Duodenal mucosa (tissue), 2 donors: ENCODE results near the gene GPN2.
"Not testable (repeated sequence)": the region's sequence is repeated elsewhere in the genome, so short reads cannot be mapped to it uniquely, and the experiment has no call there.

ENCODE experiments used
- H3K27ac ChIP-seq: one replicate; pipeline ENCODE4 v1.7.0; 2013; ENCODE audit warnings: low read depth, low read length
- H3K27me3 ChIP-seq, 2 donors: one replicate each; pipeline ENCODE4 v1.7.0; 2013; ENCODE audit warnings: low read length in 2 of 2, control low read depth in 1 of 2; ENCODE audit not compliant: insufficient read depth in 2 of 2, control insufficient read depth in 1 of 2
- H3K36me3 ChIP-seq, 2 donors: one replicate each; pipeline ENCODE4 v1.7.0; 2013; ENCODE audit warnings: low read length in 2 of 2, control low read depth in 1 of 2; ENCODE audit not compliant: insufficient read depth in 2 of 2, control insufficient read depth in 1 of 2
- H3K4me1 ChIP-seq, 2 donors: one replicate each; pipeline ENCODE4 v1.7.0; 2013; ENCODE audit warnings: low read length in 2 of 2, control low read depth in 1 of 2; ENCODE audit not compliant: insufficient read depth in 2 of 2, control insufficient read depth in 1 of 2
- H3K4me3 ChIP-seq, 2 donors: one replicate each; pipeline ENCODE4 v1.7.0; 2013; ENCODE audit warnings: low read length in 2 of 2, low read depth in 1 of 2
- H3K9ac ChIP-seq, 2 donors: one replicate each; pipeline ENCODE4 v1.7.0; 2013; ENCODE audit warnings: low read length in 2 of 2, low read depth in 1 of 2
- H3K9me3 ChIP-seq, 2 donors: one replicate each; pipeline ENCODE4 v1.7.0; 2013; ENCODE audit warnings: low read length in 2 of 2, control low read depth in 1 of 2; ENCODE audit not compliant: control insufficient read depth in 1 of 2

GPN2 gene

GRCh38 chr1:26837665-26838064 is 52.4 kb downstream of the GPN2 start:
- H3K36me3 ChIP-seq = peaks cover 21 to 54% of the 10 kb centered on the region in 2 donors
- not testable (repeated sequence) for H3K9ac ChIP-seq, H3K27ac ChIP-seq, H3K4me3 ChIP-seq, H3K9me3 ChIP-seq, H3K27me3 ChIP-seq
- H3K4me1 ChIP-seq = peaks cover 10 to 26% of the 10 kb centered on the region in 2 donors

- H3K9ac ChIP-seq = peak overlapping the region in 1 of 2 donors; percentile 47
- H3K9me3 ChIP-seq = no peaks in the 10 kb centered on the region
- H3K4me1 ChIP-seq = peaks cover 39 to 48% of the 10 kb centered on the region in 2 donors
- peak overlapping the region; percentile 53 for H3K27ac ChIP-seq
- peaks cover 25 to 57% of the 10 kb centered on the region in 2 donors for H3K36me3 ChIP-seq
- H3K27me3 ChIP-seq = no peaks in the 10 kb centered on the region
- no peak overlapping the region for H3K4me3 ChIP-seq
These were observed 56.4 kb downstream of the GPN2 start for GRCh38 chr1:26833432-26834405.

- Histone ChIP-seq H3K9ac (no peak overlapping the region), H3K27me3 (no peaks in the 10 kb centered on the region), H3K27ac (no peak overlapping the region), H3K36me3 (peaks cover 25 to 54% of the 10 kb centered on the region in 2 donors), H3K4me1 (peaks cover 46 to 58% of the 10 kb centered on the region in 2 donors), H3K4me3 (no peak overlapping the region), H3K9me3 (no peaks in the 10 kb centered on the region)
These were observed 57.7 kb downstream of the GPN2 start for GRCh38 chr1:26832249-26832960.

GRCh38 chr1:26831546-26832248 is 58.4 kb downstream of the GPN2 start:
- H3K9ac ChIP-seq = peak overlapping the region in 1 of 2 donors; percentile 30
- H3K27ac ChIP-seq = no peak overlapping the region
- H3K9me3 ChIP-seq = no peaks in the 10 kb centered on the region
- H3K36me3 ChIP-seq = peaks cover 25 to 54% of the 10 kb centered on the region in 2 donors
- peaks cover 46 to 61% of the 10 kb centered on the region in 2 donors for H3K4me1 ChIP-seq
- no peak overlapping the region for H3K4me3 ChIP-seq
- no peaks in the 10 kb centered on the region for H3K27me3 ChIP-seq

- H3K27ac ChIP-seq = no peak overlapping the region
These were observed 59.0 kb downstream of the GPN2 start for GRCh38 chr1:26831059-26831458.

GRCh38 chr1:26829184-26829911 is 60.7 kb downstream of the GPN2 start:
- Histone ChIP-seq H3K27ac (no peak overlapping the region), H3K9ac (peak overlapping the region; percentile 39 to 50), H3K4me3 (peak overlapping the region; percentile 18 to 30), H3K27me3 (no peaks in the 10 kb centered on the region), H3K36me3 (peaks cover 21 to 38% of the 10 kb centered on the region in 2 donors), H3K4me1 (peaks cover 57 to 71% of the 10 kb centered on the region in 2 donors), H3K9me3 (no peaks in the 10 kb centered on the region)

More at GRCh38 chr1:26831059-26831458, 59.0 kb downstream of the GPN2 start:
- Histone ChIP-seq H3K9me3 (no peaks in the 10 kb centered on the region), H3K9ac (no peak overlapping the region), H3K27me3 (no peaks in the 10 kb centered on the region), H3K4me3 (no peak overlapping the region), H3K4me1 (peaks cover 47 to 63% of the 10 kb centered on the region in 2 donors), H3K36me3 (peaks cover 25 to 51% of the 10 kb centered on the region in 2 donors)

- Histone ChIP-seq H3K4me1 (peaks cover 51 to 64% of the 10 kb centered on the region in 2 donors), H3K4me3 (peak overlapping the region; percentile 18 to 30), H3K9ac (peak overlapping the region in 1 of 2 donors; percentile 39)
These were observed 61.6 kb downstream of the GPN2 start for GRCh38 chr1:26828411-26828991.

GRCh38 chr1:26827663-26828062 is 62.4 kb downstream of the GPN2 start:
- H3K27ac ChIP-seq = peak overlapping the region; percentile 27
- peak overlapping the region; percentile 51 to 65 for H3K9ac ChIP-seq
- H3K4me1 ChIP-seq = peaks cover 51 to 57% of the 10 kb centered on the region in 2 donors

More at GRCh38 chr1:26828411-26828991, 61.6 kb downstream of the GPN2 start:
- Histone ChIP-seq H3K27me3 (no peaks in the 10 kb centered on the region), H3K36me3 (peaks cover 15 to 29% of the 10 kb centered on the region in 2 donors), H3K9me3 (no peaks in the 10 kb centered on the region), H3K27ac (no peak overlapping the region)

GRCh38 chr1:26827106-26827604 is 62.9 kb downstream of the GPN2 start:
- Histone ChIP-seq H3K36me3 (peaks cover 4 to 16% of the 10 kb centered on the region in 2 donors), H3K4me3 (peak overlapping the region; percentile 70 to 72), H3K27ac (peak overlapping the region; percentile 27), H3K4me1 (peaks cover 51 to 55% of the 10 kb centered on the region in 2 donors), H3K27me3 (no peaks in the 10 kb centered on the region), H3K9me3 (no peaks in the 10 kb centered on the region), H3K9ac (peak overlapping the region; percentile 51 to 65)

More at GRCh38 chr1:26827663-26828062, 62.4 kb downstream of the GPN2 start:
- H3K9me3 ChIP-seq = no peaks in the 10 kb centered on the region
- peak overlapping the region; percentile 70 to 72 for H3K4me3 ChIP-seq
- H3K36me3 ChIP-seq = peaks cover 9 to 21% of the 10 kb centered on the region in 2 donors
- H3K27me3 ChIP-seq = no peaks in the 10 kb centered on the region
